GM19463 (cell line): ENCODE measurements around the gene HP1BP3.

Source experiments
- ATAC-seq: cut with Tn5 transposase; IDR thresholded peaks from one replicate; pipeline ENCODE4 v1.9.1; 2021; ENCODE audit warnings: mild to moderate bottlenecking, moderate library complexity; ENCODE audit not compliant: unreplicated experiment

Gene HP1BP3

DNA sequence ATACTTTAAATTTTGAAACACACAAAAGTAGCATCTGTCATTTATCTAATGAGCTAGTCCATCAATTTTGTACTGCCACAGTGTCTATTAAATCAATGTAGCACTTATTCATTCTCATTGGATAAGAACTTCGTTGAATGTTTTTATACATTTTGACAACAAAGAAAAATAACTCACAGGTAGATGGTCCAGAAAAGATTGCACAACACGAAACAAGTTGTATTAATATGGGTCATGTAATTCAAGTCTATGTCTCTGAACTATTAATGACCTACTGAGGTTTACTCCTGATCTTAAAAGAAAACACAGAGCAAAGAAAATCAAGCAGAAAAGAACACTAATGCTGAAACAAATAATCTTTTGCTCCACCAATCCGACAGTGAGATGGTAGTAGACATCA, 15.3 kb downstream of the HP1BP3 start:
- no peak for ATAC-seq

DNA sequence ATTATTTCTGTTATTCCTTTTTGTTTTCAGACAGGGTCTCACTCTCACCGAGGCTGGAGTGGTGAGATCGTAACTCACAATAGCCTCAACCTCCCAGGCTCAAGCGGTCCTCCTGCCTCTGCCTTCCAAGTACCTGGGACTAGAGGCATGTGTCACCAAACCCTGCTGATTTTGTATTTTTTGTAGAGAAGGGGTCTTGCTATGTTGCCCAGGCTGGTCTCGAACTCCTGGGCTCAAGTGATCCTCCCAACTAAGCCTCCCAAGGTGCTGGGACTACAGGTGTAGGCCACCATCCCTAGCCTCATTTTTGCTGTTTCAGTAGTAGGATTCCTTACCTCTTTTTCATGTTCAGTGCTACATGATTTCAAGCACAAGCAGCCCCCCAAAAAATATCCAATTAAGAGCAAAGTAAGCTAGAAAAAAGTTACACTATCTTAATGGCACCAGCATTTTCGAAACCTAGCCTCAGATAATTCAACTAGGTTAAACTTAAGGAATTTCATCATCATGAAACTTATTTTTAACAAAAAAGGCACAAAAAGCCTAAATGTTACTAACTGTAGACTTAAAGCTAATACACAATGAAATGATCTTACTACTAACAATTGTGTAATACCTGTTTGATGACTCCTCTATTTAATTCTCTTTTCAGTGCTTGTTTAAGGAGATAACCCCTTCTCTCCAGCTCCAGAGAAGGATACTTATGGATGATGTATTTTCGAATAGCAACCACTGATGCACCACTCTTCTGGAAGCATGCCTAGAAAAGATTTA, 16.6 kb downstream of the HP1BP3 start:
- ATAC-seq, result no peak

DNA sequence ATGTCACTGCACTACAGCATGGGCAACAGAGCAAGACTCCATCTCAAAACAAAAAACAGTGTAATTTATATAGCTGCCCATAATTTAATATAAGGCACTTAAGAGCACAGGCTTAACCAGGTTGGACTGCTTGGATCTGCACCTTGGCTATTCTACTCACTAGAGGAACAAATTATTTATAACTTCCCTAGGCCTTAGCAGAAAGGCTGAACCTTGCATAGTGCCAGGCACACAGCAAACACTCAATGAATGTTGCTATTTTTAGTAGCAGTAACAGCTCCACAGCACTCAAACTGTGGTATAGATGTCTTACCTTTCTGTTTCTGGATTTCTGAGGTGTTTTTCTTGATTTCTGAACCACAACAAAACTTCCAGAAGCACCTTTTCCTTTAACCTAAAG, 19.8 kb downstream of the HP1BP3 start:
- no peak for ATAC-seq

DNA sequence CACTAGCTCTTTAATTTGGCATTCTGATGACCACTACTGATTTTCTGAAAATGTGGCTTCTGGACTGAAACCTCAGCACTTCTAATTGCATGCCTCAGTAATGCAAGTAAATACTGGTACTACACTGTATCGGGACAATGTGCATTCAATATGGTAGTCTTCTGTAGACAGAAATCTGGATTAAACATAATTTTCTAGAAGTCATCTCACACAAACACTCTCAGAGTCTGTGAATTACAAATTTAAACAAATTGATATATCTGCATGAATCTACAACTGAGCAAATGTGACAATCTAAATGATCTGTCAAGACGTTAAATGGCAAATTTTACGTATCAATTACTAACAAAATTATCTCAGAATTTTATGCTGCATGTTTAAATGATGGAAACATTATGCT, 23.7 kb downstream of the HP1BP3 start:
- ATAC-seq, result no peak

DNA sequence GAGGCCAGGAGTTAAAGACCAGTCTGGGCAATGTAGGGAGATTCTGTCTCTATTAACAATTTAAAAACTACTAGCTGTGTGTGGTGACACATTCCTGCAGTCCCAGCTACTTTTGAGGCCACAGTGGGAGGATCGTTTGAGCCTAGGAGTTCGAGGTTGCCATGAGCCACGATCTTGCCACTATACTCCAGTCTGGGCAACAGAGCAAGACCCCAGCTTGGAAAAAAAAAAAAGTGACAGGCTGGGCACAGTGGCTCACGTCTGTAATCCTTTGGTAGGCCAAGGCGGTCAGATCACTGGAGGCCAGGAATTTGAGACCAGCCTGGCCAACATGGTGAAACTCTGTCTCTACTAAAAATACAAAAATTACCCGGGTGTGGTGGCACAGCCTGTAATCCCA, 26.8 kb downstream of the HP1BP3 start:
- no peak for ATAC-seq

DNA sequence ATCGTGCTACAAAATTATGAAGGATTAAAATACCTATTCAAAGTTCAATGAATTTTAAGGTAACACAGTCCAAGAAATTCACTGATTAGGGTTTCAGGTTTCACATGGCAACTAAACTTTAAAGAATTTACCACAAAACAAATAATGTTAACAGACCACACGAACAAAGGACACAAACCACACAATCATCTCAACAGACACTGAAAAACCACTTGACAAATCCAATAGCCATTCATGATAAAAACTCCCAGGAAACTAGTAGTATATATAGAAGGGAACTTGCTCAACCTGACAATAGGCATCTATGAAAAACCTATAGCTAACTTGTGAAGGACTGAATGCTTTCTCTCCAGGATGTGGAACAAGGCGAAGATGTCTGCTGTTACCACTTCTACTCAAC, 33.5 kb downstream of the HP1BP3 start:
- no peak for ATAC-seq

DNA sequence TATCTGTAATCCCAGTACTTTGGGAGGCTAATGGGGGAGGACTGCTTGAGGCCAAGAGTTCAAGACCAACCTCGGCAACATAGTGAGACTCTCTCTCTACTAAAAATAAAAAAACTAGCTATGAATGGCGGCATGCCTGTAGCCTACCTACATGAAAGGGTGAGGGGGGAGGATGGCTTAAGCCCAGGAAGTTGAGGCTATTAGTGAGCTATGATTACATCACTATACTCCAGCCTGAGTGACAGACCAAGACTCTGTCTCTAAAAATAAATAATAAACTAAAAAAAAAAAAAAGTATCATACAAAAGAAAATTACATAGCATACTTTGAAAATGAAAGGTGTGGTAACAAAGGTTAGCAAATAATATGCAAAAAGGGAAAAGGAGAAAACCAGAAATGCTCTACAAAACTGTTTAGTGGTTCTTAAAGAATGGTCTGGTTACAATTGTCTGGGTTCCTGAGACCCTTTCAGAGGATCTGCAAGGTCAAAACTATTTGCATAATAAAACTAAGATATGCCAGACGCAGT, 35.6 kb downstream of the HP1BP3 start:
- no peak for ATAC-seq

DNA sequence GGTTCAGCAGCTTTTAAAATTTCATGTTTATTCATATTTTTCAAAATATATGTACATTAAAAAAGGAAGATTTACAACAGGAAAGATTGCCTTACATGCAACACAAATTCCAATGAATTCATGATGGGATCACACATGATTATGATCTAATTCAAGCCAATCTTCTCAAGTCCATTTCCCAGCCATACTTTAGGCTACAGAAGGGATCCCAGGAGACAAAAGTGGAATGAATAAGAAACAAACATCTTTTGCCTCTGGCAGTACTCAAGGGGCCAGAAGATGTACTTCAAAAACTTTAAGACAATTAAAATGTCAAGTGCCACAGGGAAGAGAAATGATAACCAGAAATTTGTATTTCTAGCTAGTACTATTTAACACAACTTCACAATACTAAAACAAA, 44.4 kb downstream of the HP1BP3 start:
- ATAC-seq, result no peak

DNA sequence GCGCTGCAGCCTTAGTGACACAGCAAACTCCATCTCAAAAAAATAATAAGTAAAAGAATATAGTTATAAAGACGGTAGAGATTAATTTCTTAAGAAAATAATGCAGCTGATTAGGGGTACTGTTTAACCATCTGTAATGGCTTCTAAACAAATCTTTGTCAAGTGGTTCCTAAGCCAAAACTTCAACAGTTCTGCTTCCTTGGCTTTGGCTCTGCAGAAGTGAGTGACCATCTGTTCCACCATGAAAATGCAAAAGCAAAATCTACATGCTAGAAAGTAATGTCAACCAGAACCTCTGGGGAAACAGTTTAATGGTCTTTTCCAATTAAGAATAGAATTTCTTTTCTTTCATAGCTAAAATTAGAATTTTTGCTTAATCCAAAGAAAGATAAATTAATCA, 46.3 kb downstream of the HP1BP3 start:
- ATAC-seq, result no peak

DNA sequence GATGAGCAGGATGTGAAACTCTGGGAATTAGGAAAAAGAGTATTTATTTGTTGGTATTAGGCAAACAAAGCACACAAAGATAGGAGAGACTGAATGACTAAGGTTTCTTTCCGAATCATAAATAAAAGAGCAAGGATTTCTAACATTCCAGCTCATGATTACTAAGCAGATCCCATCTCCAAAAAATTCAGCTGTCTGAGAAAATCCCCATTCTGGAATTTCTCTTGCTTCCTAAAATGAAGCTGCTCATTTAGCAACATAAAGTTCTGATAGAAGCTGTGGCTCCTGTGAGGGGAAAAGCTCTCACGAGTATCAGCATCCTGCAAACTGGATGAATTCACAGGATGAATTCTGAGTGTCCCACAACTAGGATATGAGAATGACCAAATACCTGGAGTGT, 47.9 kb downstream of the HP1BP3 start:
- no peak for ATAC-seq

DNA sequence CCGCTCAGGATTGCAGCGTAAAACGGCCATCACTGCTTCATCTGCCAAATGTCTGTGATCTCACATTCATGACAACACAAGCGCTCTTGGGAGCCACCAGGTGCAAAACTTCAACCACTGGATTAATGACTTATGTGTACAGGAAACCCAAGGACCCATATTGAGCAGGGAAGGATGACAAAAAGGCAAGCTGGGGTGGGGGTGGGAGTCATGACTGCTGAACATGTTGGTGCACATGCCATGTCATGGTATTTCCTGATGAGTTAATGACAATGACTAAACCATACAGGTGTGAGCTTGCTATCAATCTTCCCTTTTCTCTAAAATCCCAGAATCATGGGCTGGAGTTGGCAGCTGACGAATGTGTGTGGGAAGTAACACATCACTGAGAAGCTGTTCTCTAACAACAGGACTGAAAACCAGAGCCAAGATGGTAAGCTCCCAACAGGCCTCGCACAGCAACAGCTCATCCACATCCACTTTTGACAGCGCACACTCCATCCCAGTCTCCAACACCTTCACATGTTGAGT, 51.5 kb downstream of the HP1BP3 start:
- ATAC-seq, result no peak

DNA sequence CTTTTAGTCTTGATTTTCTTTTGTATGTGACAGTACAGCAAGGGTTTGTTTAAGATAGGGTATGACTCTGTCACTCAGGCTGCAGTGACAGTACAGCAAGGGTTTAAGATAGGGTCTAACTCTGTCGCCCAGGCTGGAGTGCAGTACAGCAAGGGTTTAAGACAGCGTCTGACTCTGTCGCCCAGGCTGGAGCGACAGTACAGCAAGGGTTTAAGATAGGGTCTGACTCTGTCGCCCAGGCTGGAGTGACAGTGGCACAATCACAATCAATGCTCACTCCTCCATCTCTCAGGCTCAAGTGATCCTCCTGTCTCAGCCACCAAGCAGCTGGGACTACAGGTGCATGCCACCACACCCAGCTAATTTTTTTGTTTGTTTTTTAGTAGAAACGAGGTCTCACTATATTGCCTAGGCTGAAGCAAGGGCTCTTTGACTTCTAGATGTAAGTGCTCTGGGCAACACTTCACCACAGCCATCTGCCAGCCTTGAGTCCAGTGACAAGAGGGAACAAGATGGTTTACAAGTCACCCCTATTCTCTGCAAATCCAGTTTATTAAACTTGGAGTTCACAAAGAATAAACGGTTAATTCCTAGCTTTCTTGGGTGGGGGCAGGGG, 53.6 kb downstream of the HP1BP3 start:
- ATAC-seq, result no peak

DNA sequence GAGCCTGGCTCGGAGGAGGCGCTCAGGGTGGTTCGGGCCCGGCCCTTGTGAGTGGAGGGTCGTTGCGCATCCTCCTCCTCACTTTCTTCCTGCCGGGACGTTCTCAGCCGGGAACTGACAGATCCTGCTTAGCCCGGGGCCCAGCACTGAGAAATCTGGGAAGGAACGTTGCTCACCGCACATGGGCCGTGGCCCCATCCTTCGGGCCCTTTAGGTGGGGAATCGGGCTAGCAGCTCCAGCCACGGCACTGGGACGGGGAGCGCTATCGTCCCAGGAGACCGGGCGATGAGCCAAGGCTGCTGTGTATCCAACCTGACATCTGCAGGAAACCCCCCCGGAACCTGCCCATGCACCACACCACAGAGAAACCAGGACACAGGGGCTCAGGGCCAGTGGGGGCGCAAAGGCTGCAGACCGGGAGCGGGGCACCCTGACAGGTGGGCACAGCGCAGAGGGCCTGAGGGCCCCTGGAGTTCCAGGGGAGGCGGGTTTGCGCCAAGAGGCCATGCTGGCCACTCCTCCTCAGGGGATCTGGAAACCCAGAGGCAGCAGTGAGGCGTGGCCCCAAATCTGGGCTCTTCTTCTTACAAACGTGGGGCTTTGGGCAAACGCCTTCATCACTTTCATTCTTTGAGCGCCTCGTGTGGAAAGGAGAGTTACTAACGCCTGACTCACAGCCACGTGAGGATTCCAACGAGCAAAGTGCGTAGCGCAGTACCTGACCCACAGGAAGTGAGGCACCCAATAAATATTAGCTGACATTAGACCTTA, 54.3 kb downstream of the HP1BP3 start, which contains the start of gene SH2D5:
SH2D5 (minus strand) TSS at position 116 of the 772 bp plus-strand sequence. CDS start 4,659 bp downstream, outside the sequence.
- ATAC-seq, result peak; percentile 48

DNA sequence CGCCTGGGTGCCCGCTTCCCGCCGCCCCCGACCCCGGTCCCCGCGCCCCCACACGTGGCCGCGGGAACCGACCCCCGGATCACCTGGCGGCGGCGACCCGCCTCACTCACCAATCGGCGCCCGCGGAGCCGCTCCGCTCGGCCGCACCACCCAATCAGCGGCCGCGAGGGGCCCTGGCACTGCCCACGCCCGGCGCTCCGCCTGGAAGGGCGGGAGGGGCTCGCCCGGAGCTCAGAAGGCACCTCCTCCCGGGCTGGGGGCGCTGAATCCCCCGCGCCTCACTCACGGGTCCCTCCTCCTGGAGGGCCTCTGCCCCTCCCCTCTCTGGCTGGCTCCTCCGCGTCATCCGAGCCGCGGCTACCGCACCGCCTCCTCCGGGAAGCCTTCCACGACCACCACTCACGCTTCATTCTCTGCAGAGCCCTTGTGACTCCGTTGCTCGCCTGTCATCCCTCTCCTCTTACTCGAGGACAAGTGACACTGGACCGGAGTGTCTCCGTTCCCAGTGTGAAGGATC, 55.0 kb downstream of the HP1BP3 start:
- peak; percentile 70 for ATAC-seq

DNA sequence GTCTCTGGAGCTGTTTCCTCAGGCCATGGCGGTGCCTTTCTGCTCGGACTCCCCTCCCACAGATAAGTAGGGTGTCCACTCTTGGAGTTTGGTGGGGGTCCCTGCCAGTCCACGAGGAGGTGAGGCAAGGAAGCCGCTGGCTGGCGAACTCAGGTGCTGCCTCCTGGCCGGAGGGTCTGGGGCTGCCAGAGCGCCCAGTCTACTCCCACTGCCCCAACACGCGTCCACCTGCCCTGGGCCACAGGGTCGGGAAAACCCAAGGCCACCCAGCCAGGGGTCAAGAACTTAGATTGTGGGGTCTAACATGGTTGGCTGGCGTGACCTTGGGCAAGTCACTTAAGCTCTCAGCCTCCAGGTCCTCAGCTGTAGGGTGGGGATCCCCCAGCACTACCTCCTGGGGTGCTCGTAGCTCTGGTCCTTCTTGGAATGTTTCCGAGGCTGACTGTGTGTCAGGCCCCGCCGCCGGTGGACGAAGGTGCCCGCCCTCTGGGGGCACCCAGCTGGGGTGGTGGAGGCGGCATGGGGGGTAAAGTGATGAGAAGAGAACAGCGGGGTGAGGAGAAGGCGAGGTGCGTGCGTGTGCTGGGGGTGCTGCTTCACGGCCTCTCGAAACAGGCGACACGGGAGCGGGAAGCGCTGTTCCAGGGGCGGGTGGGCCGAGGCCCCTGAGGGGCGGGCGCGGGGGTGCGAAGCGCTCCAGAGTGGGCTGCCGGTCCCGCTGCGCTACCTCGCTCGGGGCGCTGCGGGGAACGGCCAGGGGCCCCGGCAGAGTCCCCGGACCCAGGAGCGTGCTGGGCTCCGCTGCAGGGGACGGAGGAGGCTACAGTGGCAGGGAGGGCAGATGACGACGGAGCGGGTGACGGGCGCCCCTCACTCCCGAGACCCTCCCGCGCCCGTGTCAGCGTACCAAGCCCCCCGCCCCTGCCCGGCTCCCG, 55.8 kb downstream of the HP1BP3 start:
- no peak for ATAC-seq

DNA sequence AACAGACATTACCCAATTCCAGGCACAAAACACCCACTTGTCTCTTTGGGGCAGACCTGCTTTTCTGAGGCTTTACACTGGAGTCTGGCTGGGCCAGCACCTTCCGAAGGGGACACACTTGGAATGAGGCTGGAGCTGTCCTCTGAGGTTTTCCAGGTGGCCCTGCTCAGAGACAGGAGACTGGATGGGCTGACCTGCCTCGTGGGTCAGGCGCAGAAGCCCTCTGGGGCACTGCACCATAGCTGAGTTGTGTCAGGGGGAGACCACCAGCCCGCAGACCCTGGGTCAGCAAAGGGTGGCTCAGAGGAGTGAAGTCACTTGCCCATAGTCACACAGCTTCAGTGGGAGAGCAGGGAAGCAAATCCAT, 56.4 kb downstream of the HP1BP3 start:
- no peak for ATAC-seq

DNA sequence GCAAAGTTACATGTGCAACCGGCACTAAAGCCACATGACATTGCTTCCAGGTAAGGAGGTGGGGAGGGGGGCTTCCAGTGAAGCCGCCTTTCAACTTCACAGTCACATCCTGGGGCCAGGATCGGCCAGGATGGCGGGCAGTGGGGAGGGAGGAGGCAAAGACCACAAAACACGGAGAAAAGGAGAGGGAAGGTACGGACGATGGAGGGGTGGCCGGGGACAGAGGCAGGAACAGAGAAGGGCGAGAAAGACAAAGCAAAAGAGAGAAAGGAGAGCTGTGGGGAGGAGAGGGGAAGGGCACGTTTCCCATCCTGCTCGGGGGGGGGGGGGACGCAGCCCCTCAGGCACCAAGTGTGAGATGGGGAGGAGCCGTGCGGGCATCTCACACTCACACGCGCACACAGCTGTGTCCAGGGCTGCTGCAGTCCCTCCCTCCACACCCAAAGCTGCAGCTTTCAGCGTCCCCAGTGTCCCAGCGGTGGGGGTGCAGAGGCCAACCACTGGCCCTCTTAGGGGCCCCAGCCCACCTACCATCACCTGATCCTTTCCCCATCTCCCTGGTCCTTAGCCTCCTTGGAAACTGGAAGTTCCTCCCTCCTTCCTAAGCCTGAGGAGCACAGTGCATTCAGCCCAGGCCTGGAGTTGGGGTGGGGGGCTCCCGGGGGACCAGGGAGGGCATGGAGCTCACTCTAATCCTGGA, 57.0 kb downstream of the HP1BP3 start:
- no peak for ATAC-seq

DNA sequence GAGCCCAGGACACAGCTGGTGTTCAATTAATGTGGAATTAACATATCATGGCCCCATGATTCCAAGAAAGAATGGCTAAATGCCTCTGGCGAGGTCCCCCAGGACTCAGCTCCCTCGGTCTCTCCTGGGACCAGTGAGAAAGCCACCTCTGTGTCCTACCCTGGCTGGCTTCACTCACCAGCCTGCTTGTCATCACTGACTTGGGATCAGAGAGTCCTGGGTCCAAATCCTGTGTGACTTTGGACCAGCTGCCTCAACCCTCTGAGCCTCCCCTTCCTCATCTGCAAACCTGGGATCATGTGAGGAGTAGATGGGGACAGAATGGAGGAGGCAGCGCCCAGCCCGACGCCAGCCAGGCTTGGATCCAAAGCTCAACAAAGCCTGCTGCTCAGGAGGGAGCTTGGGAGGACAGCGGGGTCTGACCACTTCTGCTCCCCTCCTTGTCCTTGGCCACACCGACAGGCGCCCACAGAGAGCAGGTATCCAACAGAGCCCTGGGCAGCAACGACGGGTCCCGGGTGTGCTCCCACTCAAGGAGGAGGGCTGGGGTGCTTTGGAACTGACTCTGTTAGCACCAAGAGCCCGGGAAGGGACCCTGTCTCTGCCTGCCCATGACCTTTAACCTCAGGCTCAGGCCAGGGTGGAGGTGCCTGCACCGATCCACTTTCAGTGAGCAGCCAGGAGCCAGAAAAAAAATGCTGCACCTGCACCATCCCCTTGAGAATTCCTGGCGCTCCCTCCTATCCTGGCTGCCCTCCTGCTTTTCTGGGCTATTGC, 57.8 kb downstream of the HP1BP3 start:
- ATAC-seq, result no peak
